GM23338 (cell line): ENCODE data around the gene HSPB3. TPM values are rescaled to one million over a fixed set of nuclear protein-coding genes. Genes with fewer than 3 reads are reported as not detected.

ENCODE experiments used
- ATAC-seq: fragments of 200-7000 bp; cut with Tn5 transposase; 3 replicates; pipeline ENCODE4 v1.9.1; 2020
- DNase-seq: peaks from one replicate; pipeline ENCODE4 v3.0.0-alpha.2; 2015; ENCODE audit warnings: low spot score
- H2AFZ ChIP-seq: fragments of 200-600 bp; sonication (generic); 2 replicates; pipeline ENCODE4 v1.8.0; 2016; ENCODE audit warnings: antibody characterized with exemption, mild to moderate bottlenecking, moderate library complexity
- H3F3A ChIP-seq: fragments of 200-600 bp; sonication (generic); replicated peaks from 2 replicates; pipeline ENCODE4 v1.8.0; 2017; ENCODE audit warnings: antibody characterized with exemption, mixed run types, low read depth
- H3K27ac ChIP-seq: fragments of 200-600 bp; sonication (generic); 2 replicates; pipeline ENCODE4 v1.6.1; 2016; ENCODE audit warnings: low read depth
- H3K27me3 ChIP-seq: fragments of 200-600 bp; sonication (generic); 2 replicates; pipeline ENCODE4 v1.8.0; 2016; ENCODE audit warnings: mild to moderate bottlenecking, mixed run types, moderate library complexity; ENCODE audit not compliant: insufficient read depth
- H3K36me3 ChIP-seq: fragments of 200-600 bp; sonication (generic); 2 replicates; pipeline ENCODE4 v1.8.0; 2016; ENCODE audit warnings: mild to moderate bottlenecking; ENCODE audit not compliant: insufficient read depth
- H3K4me1 ChIP-seq: fragments of 200-600 bp; sonication (generic); 2 replicates; pipeline ENCODE4 v1.8.0; 2016; ENCODE audit warnings: mild to moderate bottlenecking, moderate library complexity; ENCODE audit not compliant: insufficient read depth
- H3K4me2 ChIP-seq: fragments of 200-600 bp; sonication (generic); 2 replicates; pipeline ENCODE4 v1.7.1; 2017; ENCODE audit warnings: mixed run types
- H3K4me3 ChIP-seq: fragments of 200-600 bp; sonication (generic); 2 replicates; pipeline ENCODE4 v1.6.1; 2016; ENCODE audit warnings: mixed run types
- H3K79me2 ChIP-seq: fragments of 200-600 bp; sonication (generic); replicated peaks from 2 replicates; pipeline ENCODE4 v1.8.0; 2017; ENCODE audit warnings: mild to moderate bottlenecking; ENCODE audit not compliant: insufficient read depth
- H3K9me2 ChIP-seq: fragments of 200-600 bp; sonication (generic); 2 replicates; pipeline ENCODE4 v1.8.0; 2017; ENCODE audit not compliant: insufficient read depth
- H4K20me1 ChIP-seq: fragments of 200-600 bp; sonication (generic); replicated peaks from 2 replicates; pipeline ENCODE4 v1.8.0; 2017; ENCODE audit warnings: mild to moderate bottlenecking; ENCODE audit not compliant: insufficient read depth
- H3K27ac Mint-ChIP-seq: 2 replicates; pipeline ENCODE4 v1.8.0; 2020; ENCODE audit warnings: inconsistent platforms, mild to moderate bottlenecking, moderate library complexity, mixed read lengths
- H3K27me3 Mint-ChIP-seq: 3 replicates; pipeline ENCODE4 v1.8.0; 2022; ENCODE audit warnings: low read depth, mild to moderate bottlenecking, moderate library complexity, mixed read lengths, inconsistent platforms; ENCODE audit not compliant: insufficient read depth, poor library complexity
- H3K36me3 Mint-ChIP-seq: 3 replicates; pipeline ENCODE4 v1.8.0; 2021; ENCODE audit warnings: low read depth, mild to moderate bottlenecking, inconsistent platforms, moderate library complexity, mixed read lengths
- H3K4me1 Mint-ChIP-seq: 3 replicates; pipeline ENCODE4 v1.8.0; 2020; ENCODE audit warnings: mild to moderate bottlenecking, inconsistent platforms, mixed read lengths
- H3K4me3 Mint-ChIP-seq: 3 replicates; pipeline ENCODE4 v1.8.0; 2021; ENCODE audit warnings: moderate library complexity, mild to moderate bottlenecking, inconsistent platforms, mixed read lengths
- H3K9me3 Mint-ChIP-seq: 3 replicates; pipeline ENCODE4 v1.8.0; 2020; ENCODE audit warnings: moderate library complexity, mild to moderate bottlenecking, inconsistent platforms, mixed read lengths
- CREB1 ChIP-seq: fragments of 250-450 bp; sonication (Bioruptor Pico); IDR thresholded peaks from 2 replicates; pipeline ENCODE4 v1.5.0; 2020; ENCODE audit warnings: low read depth, mild to moderate bottlenecking, moderate library complexity
- EZH2 ChIP-seq: fragments of 200-600 bp; sonication (generic); IDR thresholded peaks from one replicate; pipeline ENCODE4 v1.8.0; 2017; ENCODE audit warnings: antibody characterized with exemption, mild to moderate bottlenecking, low read depth; ENCODE audit not compliant: unreplicated experiment
- EZH2phosphoT487 ChIP-seq: fragments of 200-600 bp; sonication (generic); IDR thresholded peaks from one replicate; pipeline ENCODE4 v1.8.1; 2018; ENCODE audit warnings: antibody characterized with exemption; ENCODE audit not compliant: unreplicated experiment
- JUNB ChIP-seq: IDR thresholded peaks from one replicate; pipeline ENCODE4 v1.6.1; 2016; ENCODE audit warnings: antibody characterized with exemption; ENCODE audit not compliant: unreplicated experiment
- NANOG ChIP-seq: IDR thresholded peaks from 2 replicates; pipeline ENCODE4 v1.6.1; 2016; ENCODE audit warnings: antibody characterized with exemption, borderline replicate concordance
- POLR2AphosphoS5 ChIP-seq: IDR thresholded peaks from 2 replicates; pipeline ENCODE4 v1.6.1; 2016; ENCODE audit warnings: antibody characterized with exemption, low read depth
- ZNF114 ChIP-seq: fragments of 250-450 bp; sonication (Bioruptor Pico); IDR thresholded peaks from 2 replicates; pipeline ENCODE4 v1.5.0; 2020; ENCODE audit warnings: mild to moderate bottlenecking, moderate library complexity
- ZNF331 ChIP-seq: fragments of 250-450 bp; sonication (Bioruptor Pico); IDR thresholded peaks from 2 replicates; pipeline ENCODE4 v1.5.0; 2020; ENCODE audit warnings: low read depth, mild to moderate bottlenecking, moderate library complexity
- polyA plus RNA-seq: library from polyadenylated mRNA; unstranded; fragments of >200 nt; fragmentation: Nextera tagmentation; extraction: Ambion mirVana; gene quantifications from 2 replicates; pipeline ENCODE4 v1.2.1, GENCODE V29; 2016
- total RNA-seq: library from RNA; depleted of rRNA; stranded (reverse); fragments of >200 nt; shearing (Covaris generic); gene quantifications from 2 replicates; pipeline ENCODE4 v1.2.3, GENCODE V29; 2014; rRNA removed
- TF ChIP-seq, protein P1 (sequence below): IDR thresholded peaks from 2 replicates; pipeline ENCODE4 v1.6.1; 2016; ENCODE audit warnings: antibody characterized with exemption
- TF ChIP-seq, protein P2 (sequence below), 2 experiments: fragments of 200-600 bp in 1 of 2; sonication (generic) in 1 of 2; conservative IDR thresholded peaks; 2 replicates each; pipeline versions ENCODE4 v1.5.1 to v1.6.1; 2016 to 2017; ENCODE audit warnings: antibody characterized with exemption in 2 of 2, low read depth in 2 of 2, mild to moderate bottlenecking in 2 of 2, moderate library complexity in 1 of 2
- TF ChIP-seq, protein P3 (sequence below): fragments of 250-450 bp; sonication (Bioruptor Pico); IDR thresholded peaks from 2 replicates; pipeline ENCODE4 v1.5.0; 2020; ENCODE audit warnings: mild to moderate bottlenecking, moderate library complexity

The HSPB3 gene
- total and polyA plus RNA-seq, 2 experiments from 2014 or later = not detected

DNA sequence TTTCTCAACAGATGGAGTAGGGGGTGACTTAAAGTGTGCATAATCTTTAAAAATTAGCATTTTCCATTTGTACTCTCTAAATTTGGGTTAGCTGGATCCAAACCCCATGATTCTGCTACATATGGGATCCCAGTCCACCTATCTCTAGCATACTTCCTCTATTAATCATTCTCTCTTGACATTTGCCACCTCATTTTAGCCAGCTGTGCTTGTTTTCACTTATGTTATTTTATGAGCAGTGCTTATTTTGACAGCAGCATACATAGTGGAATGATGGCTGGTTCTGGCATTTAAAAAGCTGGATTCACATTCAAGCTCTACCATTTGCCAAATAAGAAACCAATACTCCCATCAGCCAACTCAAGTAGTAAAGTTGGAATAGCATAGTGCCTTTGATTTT is 39.5 kb downstream of the HSPB3 start:
- no peaks in the 10 kb centered on the region for H3K79me2 ChIP-seq
- no peak overlapping the region for H2AFZ ChIP-seq
- TF ChIP-seq ZNF114 (CRISPR knock-in tag) (no peak), EZH2phosphoT487 (no peak), EZH2 (no peak), POLR2AphosphoS5 (no peak), JUNB (no peak), ZNF331 (CRISPR knock-in tag) (no peak), NANOG (no peak), CREB1 (no peak)
- TF ChIP-seq, protein P1, sequence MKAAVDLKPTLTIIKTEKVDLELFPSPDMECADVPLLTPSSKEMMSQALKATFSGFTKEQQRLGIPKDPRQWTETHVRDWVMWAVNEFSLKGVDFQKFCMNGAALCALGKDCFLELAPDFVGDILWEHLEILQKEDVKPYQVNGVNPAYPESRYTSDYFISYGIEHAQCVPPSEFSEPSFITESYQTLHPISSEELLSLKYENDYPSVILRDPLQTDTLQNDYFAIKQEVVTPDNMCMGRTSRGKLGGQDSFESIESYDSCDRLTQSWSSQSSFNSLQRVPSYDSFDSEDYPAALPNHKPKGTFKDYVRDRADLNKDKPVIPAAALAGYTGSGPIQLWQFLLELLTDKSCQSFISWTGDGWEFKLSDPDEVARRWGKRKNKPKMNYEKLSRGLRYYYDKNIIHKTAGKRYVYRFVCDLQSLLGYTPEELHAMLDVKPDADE = no peak
- TF ChIP-seq, protein P2, sequence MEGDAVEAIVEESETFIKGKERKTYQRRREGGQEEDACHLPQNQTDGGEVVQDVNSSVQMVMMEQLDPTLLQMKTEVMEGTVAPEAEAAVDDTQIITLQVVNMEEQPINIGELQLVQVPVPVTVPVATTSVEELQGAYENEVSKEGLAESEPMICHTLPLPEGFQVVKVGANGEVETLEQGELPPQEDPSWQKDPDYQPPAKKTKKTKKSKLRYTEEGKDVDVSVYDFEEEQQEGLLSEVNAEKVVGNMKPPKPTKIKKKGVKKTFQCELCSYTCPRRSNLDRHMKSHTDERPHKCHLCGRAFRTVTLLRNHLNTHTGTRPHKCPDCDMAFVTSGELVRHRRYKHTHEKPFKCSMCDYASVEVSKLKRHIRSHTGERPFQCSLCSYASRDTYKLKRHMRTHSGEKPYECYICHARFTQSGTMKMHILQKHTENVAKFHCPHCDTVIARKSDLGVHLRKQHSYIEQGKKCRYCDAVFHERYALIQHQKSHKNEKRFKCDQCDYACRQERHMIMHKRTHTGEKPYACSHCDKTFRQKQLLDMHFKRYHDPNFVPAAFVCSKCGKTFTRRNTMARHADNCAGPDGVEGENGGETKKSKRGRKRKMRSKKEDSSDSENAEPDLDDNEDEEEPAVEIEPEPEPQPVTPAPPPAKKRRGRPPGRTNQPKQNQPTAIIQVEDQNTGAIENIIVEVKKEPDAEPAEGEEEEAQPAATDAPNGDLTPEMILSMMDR (conservative IDR thresholded peaks at IDR 0.05; ENCODE audit: low read depth in 2 of 2) = no peak
- TF ChIP-seq, protein P3, sequence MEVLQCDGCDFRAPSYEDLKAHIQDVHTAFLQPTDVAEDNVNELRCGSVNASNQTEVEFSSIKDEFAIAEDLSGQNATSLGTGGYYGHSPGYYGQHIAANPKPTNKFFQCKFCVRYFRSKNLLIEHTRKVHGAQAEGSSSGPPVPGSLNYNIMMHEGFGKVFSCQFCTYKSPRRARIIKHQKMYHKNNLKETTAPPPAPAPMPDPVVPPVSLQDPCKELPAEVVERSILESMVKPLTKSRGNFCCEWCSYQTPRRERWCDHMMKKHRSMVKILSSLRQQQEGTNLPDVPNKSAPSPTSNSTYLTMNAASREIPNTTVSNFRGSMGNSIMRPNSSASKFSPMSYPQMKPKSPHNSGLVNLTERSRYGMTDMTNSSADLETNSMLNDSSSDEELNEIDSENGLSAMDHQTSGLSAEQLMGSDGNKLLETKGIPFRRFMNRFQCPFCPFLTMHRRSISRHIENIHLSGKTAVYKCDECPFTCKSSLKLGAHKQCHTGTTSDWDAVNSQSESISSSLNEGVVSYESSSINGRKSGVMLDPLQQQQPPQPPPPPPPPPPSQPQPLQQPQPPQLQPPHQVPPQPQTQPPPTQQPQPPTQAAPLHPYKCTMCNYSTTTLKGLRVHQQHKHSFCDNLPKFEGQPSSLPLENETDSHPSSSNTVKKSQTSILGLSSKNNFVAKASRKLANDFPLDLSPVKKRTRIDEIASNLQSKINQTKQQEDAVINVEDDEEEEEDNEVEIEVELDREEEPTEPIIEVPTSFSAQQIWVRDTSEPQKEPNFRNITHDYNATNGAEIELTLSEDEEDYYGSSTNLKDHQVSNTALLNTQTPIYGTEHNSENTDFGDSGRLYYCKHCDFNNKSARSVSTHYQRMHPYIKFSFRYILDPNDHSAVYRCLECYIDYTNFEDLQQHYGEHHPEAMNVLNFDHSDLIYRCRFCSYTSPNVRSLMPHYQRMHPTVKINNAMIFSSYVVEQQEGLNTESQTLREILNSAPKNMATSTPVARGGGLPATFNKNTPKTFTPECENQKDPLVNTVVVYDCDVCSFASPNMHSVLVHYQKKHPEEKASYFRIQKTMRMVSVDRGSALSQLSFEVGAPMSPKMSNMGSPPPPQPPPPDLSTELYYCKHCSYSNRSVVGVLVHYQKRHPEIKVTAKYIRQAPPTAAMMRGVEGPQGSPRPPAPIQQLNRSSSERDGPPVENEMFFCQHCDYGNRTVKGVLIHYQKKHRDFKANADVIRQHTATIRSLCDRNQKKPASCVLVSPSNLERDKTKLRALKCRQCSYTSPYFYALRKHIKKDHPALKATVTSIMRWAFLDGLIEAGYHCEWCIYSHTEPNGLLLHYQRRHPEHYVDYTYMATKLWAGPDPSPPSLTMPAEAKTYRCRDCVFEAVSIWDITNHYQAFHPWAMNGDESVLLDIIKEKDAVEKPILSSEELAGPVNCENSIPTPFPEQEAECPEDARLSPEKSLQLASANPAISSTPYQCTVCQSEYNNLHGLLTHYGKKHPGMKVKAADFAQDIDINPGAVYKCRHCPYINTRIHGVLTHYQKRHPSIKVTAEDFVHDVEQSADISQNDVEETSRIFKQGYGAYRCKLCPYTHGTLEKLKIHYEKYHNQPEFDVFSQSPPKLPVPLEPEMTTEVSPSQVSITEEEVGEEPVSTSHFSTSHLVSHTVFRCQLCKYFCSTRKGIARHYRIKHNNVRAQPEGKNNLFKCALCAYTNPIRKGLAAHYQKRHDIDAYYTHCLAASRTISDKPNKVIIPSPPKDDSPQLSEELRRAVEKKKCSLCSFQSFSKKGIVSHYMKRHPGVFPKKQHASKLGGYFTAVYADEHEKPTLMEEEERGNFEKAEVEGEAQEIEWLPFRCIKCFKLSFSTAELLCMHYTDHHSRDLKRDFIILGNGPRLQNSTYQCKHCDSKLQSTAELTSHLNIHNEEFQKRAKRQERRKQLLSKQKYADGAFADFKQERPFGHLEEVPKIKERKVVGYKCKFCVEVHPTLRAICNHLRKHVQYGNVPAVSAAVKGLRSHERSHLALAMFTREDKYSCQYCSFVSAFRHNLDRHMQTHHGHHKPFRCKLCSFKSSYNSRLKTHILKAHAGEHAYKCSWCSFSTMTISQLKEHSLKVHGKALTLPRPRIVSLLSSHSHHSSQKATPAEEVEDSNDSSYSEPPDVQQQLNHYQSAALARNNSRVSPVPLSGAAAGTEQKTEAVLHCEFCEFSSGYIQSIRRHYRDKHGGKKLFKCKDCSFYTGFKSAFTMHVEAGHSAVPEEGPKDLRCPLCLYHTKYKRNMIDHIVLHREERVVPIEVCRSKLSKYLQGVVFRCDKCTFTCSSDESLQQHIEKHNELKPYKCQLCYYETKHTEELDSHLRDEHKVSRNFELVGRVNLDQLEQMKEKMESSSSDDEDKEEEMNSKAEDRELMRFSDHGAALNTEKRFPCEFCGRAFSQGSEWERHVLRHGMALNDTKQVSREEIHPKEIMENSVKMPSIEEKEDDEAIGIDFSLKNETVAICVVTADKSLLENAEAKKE (CRISPR knock-in tag) = no peak
- Mint-ChIP-seq H3K9me3 (peaks cover 36% of the 10 kb centered on the region), H3K36me3 (peaks cover 16% of the 10 kb centered on the region; the same call in 2 of the 3 replicates), H3K27ac (no peak overlapping the region), H3K4me1 (no peaks in the 10 kb centered on the region), H3K4me3 (no peak overlapping the region), H3K27me3 (peaks cover 4% of the 10 kb centered on the region)
- H3F3A ChIP-seq = no peaks in the 10 kb centered on the region
- no peaks in the 10 kb centered on the region for H4K20me1 ChIP-seq
- no peak overlapping the region for H3K27ac ChIP-seq
- H3K4me1 ChIP-seq = no peaks in the 10 kb centered on the region
- no peaks in the 10 kb centered on the region for H3K9me2 ChIP-seq
- H3K4me3 ChIP-seq = no peak overlapping the region
- no peaks in the 10 kb centered on the region for H3K27me3 ChIP-seq
- H3K36me3 ChIP-seq = no peaks in the 10 kb centered on the region
- H3K4me2 ChIP-seq = no peak overlapping the region
- DNase-seq (no peak), ATAC-seq (no peak)

Other genes with a start within 250 kb of the HSPB3 start
- 34.5 and 54.0 TPM in 2 replicates for gene ARL15, start 145.1 kb upstream of the HSPB3 start, total RNA-seq
- gene ARL15, start 145.1 kb upstream of the HSPB3 start, polyA plus RNA-seq = 12.1 and 13.0 TPM in 2 replicates
- 23.7 and 33.0 TPM in 2 replicates for gene SNX18, start 62.1 kb downstream of the HSPB3 start, total RNA-seq
- 4.7 and 5.3 TPM in 2 replicates for gene SNX18, start 62.1 kb downstream of the HSPB3 start, polyA plus RNA-seq